ENCODE data around the gene TMPRSS6.

TMPRSS6 gene

DNA sequence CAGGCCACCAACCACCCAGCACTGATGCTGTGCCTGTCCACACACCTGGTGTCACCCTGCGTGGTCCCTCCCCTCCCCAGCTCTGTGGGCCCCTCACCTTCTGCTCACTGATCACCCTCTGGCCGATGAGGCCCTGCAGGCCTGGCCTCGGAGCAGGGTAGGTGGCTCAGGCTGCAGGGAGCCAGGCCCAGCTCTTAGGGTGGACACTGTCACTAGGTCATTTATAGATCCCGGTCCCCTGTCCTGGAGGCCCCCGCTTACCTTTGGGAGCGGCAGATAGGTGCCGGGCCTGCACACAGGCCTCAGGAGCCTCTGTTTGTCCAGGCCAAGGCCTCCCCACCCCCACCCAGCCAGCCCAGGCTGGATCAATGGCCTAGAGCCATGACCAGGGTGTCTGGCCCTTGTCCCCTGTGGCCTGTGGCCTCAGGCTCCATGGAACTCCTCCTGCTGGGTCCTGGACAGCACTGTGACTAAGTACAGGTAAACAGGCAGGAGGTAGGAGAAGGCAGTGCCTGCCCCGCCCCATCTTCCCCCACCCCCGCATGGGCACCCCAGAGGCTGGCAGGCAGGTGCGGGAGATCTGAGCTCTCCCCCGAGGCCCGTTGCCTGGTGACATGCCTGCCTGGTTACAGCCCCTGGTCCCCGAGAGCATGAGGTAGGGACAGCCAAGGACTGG lies at the start of gene TMPRSS6:
TSS of gene TMPRSS6 (minus strand) at position 472 of the 676 bp plus-strand sequence. CDS start 6,296 bp downstream, outside the sequence.
- no peak for DNase-seq

DNA sequence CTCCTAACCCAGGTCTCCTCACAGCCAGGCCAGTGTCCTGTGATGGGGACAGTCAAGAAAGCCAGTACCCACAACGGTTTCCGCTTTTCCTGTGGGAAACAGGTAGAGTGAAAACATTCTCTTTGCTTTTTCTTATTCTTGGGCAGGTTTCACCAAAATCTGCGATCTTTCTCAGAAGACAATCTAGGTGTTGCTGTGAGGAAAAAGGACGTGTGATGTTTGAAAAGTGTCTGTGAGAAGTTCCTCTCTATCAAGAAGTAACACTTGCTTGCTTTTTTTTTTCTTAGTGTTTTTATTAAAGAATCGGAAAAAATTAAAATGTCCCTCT lies 49.4 kb upstream of the TMPRSS6 start:
- no peak for DNase-seq

DNA sequence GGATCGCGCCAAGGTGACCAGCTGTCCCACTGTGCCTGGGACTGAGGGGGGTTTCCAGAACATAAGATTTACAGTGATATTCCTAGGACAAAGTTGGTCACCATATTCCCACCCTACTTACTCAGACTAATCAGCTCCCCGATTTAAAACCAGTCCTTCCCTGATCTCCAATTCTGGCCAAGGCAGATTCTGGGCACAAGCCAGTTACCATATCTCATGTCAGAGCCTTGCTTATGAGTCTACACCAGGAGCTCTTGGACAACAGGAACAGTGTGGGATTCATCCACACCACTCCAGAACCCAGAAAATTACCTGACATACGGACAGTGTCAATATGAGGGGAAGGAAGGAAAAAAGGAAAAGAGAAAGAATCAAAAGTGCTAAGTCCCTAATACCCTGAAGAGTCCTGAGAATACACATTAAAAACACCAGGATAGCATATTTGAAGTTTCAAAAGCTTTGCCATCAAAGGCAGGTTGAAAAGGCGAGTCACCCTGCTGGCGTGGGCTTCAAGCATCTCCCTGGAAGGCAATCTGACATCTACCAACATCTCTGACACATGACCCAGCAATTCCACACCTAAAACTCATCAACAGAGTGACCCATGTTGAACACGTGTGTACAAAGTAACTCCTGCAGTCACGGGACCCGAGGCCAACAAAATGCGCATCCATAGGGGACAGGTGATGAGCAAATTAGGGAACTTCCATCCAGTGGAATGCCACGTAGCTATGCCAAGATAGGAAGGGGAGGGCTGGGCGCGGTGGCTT lies 48.2 kb upstream of the TMPRSS6 start:
- DNase-seq = no peak

DNA sequence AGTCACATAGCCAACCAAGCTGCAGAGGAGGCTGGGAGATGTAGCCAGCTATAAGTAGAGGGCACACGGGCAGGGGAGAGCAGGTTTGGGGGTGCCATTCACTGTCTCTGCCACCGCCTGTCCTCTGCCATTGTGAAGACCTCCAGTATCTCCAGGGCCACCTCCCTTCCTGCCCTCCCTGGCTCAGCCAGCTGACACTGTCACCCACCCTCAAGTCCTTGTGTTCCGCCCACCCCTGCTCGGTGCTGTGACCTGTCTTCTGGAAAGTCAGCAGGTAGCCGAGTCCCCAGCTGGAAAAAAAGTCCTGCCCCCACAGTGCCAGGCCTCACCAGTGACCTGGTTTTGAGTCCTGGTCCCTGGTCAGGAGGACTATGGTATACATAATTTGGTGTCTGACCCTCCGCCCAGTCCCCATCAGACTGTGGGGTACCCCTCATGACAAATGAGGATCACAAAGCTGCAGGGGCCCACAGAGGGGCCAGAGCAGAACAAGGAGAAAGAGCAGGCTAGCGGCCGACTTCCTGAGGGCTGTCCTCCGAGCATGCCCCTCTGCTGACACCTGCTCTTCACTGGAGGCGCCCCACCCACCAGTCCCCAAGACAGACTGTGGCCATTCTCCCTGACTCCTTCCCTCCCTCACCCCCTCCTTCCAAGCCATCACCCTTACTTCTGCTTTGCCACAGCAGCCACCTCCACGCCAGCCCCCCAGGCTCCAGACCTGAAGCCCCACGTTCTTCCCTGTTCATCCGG lies 47.3 kb upstream of the TMPRSS6 start:
- DNase-seq = no peak

DNA sequence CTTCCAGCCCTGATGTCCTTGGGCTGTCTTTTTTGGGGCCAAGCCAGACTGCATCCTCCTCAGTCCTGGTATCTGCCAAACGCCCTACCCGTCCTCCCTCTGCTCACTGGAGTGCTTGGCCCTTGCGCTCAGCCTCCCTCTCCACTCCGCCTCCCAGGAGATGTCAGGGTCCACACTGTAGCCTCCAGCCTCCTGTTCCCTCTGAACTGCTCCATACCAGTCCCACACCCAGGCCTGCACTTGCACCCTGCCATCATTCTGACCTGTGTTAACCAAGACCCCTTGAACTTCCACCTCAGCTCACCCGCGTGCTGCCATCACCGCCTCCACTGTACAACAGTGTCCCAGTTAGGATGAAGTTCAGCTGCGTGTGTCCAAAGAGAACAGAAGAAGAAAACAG lies 46.5 kb upstream of the TMPRSS6 start:
- no peak for DNase-seq

DNA sequence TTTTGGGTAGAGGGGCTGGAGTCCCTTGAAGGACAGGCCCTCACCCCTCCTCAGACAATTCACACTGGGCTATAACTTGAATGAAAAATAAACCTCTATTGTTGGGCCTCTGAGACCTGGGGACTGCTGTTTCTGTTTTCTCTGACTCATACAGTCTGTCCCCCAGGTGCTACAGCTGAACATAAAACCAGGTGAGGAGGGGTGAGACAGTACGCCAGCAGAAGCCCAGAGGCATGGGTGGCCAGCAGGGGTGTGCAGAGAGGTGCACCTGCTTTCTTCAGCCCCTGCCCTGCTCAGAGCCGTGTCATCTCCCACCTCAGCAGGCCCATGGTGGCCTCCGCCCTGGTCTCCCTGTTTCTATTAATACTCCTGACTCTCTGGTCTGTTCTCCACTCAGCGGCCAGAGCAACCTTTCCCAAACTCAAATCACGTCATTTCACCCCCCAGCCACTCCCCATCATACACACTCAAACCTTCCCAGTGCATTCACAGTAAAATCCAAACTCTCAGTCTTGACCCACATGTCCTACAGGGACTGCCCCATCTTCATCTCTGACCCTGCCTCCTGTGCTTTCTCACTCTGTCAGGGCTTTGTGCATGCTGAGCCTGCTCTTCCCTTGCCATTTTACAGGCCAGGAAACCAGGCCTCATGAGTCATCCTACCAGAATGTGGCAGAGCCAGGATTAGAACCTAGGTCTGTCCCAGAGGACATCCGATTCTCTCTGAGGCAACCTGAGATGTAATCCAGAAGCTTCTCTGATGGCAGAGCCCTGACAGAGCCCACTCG lies 45.6 kb upstream of the TMPRSS6 start:
- DNase-seq = no peak

DNA sequence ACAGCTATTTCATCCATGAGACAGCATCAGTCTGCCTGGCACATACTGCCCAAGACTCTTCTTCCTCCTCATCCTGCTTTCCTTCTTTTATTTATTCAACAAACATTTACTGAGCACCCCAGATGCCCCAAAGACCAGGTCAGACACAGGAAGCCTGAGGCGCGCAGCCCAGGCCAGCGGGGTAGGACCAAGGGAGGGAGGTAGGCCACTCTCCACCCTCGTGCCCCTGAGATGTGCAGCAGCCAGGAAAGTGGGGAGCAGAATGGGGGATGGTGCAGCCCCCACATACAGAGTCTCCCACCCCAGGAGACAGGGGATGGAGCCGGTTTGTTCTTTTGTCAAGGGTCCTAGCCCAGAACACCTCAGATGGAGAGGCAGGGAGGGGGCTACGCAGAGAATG lies 44.4 kb upstream of the TMPRSS6 start:
- no peak for DNase-seq

DNA sequence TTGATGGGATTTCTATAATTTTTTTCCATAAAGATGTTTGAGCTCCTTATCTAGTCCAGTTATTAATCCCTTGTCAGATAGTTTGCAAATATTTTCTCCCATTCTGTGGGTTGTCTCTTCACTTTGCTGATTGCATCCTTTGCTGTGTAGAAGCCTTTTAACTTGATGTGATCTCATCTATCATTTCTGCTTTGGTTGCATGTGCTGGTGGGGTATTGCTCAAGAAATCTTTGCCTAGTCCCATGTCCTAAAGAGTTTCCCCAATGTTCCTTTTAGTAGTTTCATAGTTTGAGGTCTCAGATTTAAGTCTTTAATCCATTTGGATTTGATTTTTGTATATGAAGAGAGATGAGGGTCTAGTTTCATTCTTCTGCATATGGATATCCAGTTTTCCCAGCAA lies 41.9 kb upstream of the TMPRSS6 start:
- no peak for DNase-seq

DNA sequence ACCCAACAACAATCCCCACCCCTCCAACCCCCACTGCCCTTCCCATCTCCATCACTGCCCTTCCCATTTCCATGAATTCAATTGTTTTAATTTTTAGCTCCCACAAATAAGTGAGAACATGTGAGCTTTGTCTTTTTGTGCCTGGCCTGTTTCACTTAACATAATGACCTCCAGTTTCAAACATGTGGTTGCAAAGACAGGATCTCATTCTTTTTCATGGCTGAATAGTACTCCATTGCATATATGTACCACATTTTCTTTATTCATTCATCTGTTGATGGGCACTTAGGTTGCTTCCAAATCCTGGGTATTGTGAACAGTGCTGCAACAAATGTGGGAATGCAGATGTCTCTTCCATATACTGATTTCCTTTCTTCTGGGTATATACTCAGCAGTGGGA lies 41.2 kb upstream of the TMPRSS6 start:
- no peak for DNase-seq

DNA sequence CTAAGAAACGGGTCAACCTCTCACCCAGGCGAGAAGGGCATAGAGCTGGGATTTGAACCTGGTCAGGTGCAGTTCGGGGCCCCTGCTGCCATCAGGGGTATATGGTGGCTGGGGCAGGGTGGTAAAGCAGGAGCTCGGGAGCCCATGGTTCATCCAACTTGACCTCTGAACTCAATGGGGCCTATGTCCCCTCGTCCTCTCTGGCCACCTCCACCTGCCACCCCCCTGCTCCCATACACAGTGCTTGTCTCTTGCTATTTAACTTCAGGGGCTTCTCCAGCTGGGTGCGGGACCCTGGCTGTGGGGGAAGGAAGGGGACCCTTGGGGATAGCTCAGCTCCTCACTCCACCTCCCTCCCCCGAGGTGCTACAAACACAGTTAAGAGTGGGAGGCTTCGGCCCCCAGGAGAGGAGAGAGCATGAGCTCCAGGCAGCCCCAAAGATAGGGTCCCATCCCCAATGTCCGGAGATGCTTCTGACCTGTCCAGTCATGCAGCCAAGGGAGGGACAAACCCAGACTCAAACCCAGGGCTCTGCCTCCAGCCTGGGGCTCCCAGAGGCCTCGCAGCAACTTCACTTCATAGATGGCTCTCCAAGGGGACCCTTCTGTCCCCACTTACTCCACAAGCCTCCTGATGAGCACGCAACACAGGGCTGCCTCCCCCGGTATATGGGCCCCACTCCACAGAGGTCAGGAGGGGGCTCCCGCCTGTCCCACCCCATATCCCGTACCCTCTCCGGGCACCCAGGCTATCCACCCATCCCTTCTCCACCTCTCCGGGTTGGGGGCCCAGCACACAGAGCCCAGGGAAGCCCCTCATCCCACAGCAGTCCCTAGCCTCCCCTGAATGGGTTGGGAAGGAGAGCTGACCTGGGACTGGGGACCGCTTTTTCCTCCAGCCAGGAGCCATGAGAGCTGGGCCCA lies 39.5 kb upstream of the TMPRSS6 start:
- DNase-seq = no peak

DNA sequence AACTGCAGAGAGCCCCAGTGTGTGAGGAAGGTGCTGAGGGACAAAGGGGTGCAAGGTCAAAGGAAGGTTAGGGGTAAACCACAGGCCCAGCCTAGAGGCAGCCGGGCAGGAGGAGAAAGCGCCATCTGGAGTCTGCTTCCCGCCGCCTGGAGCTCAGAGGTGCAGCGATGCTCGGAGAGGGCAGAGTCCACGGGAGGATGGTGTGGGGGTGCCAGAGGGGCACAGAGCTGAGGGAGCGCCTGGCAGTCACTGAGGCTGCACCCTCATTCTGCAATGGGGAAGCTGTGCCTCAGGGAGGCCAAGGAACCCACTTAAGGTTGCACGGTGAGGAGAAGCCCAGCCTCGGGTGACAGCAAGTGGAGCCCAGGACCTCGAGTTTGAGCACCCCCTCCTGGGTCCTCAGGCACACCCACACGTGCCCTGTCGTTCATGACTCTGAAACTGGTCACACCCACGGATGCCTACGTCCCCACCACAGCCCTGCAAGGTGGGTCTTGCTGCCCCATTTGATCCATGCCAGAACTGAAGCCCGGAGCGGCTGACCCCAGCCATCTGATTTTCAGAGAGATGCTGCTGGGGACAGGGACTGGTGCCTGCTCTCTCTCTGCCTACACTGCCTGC lies 38.6 kb upstream of the TMPRSS6 start:
- no peak for DNase-seq

DNA sequence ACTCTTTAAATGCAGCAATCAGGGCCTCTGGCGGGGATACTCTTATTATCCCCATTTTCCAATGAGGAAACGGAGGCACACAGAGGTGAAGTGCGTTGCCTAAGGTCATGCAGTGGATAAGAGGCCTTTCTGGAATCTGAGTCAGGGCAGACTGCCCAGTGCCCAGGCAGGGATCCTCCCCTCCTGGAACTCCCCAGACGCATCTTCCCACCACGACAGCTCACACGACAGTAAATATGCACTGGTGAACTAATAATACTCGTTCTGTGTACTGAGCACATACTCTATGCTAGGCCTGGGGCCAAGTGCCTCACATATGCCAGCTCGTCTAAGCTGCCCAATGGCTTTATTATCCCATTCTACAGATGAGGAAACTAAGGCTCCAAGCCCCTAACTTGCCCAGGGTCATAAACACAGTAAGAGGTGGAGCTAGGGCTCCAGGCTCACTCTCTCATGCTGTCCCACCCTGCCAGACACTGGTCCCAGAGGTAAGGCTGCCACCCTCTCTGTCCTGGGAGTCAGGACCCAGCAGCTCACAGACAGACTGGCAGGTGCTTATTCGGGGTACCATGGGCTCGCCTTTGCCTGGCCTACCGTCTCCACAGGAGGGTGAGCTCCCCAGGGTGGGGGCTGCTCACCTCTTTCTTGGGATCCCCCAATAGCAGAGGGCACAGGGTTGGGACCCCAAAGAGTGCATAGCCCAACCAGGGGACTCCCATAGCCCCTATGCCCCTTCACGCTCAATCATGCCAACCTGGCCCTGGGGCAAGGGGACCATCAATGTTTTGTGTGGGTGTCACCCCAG lies 37.9 kb upstream of the TMPRSS6 start:
- no peak for DNase-seq

DNA sequence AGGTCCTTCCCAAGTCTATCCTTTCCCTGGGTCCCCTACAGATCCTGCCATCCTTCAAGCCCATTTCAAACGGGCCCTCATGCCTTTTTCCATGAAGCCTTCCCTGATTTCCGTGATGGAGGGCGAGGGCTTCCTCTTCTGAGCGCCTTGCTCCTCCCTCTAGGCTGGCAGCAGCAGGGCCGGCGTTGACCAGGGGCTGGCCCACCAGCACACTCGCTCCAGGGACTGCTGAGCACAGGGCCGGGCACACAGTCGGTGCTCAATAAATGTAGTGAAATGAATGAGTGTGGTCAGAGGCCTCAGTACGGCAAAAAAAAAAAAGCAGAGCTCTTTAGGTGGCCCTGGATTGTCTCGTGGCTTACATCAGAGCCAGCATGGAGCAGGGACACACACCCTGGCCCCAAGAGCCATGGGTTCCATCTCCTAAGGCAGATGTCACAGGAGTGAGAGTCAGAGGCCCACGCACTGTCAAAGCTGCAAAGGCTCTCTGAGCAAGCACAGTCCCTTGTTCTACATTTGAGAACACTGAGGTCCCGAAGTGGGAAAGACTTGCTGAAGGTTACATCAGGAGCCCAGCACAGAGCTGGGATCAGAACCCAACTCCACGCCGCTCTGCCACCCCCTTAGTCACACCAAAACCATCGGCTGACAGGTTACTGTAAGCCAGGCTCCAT lies 37.1 kb upstream of the TMPRSS6 start:
- no peak for DNase-seq

DNA sequence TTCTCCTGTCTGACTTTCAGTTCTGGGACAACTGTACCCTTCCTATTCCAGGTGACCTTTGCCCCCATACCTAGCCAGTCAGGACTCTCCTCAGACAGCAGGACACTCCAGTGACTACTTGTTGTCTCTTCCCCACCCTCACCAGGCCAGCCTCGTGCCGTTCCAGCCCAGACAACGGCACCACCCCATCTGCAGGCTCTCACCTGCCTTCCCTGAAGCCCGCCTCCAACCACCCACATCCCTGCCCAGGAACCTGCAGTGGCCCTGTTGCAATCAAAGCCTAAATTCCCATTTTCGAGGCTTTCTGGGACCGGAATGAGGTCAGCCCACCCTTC lies 36.5 kb upstream of the TMPRSS6 start:
- DNase-seq = no peak

DNA sequence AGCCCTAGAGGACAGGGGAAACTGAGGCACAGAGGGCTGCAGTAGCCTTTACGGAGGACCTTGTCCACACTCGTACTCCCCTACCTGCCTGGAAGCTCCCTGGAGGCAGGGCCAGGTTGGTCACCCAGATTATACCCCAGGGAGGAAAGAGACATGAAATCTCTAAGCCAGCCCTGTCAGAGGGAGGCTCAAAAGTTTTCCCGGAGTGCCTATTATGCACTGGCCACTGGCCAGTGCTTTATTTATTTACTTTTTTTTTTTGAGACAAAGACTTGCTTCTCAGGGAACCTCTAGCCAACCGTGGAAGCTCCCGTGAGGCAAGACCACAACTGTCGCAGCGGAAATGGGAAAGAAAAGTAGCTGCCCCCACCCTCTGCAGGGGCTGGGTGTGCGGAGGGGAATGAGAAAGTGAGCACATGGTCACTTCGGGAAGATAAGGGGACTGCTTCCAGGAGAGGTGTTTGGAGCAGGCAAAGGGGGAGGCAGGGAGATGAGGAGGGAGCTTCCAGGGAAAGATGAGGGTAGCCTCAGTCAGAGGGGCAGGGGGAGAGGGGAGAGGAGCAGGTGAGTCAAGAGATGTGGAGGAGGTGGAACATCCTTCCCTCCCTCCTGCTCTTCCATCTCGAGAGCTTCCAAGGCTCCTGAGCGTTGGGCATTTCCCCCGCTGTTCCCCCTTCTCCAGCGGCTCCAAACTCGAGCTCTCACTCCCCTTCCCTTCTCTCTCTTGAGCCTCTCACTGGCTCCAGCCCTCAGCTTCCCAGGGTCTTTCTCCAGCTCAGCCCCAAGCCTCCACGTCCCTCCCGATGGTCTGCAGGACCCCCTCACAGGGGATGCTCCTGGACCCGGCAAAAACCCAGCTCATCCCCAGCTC lies 35.9 kb upstream of the TMPRSS6 start:
- no peak for DNase-seq

DNA sequence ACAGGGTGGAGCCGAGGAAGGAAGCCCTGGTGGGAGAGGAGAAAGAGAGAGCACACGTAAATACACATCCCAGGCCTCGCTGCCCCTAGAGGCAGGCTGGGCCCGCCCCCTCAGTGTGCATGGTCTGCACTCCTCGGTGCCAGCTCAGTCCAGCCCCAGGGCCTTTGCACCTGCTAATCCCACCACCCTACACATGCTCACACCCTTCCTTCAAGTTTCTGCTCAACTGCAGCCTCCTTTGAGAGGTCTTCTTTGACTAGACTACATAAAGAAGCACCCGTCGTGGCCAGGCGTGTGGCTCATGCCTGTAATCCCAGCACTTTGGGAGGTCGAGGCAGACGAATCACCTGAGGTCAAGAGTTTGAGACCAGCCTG lies 34.7 kb upstream of the TMPRSS6 start:
- no peak for DNase-seq

DNA sequence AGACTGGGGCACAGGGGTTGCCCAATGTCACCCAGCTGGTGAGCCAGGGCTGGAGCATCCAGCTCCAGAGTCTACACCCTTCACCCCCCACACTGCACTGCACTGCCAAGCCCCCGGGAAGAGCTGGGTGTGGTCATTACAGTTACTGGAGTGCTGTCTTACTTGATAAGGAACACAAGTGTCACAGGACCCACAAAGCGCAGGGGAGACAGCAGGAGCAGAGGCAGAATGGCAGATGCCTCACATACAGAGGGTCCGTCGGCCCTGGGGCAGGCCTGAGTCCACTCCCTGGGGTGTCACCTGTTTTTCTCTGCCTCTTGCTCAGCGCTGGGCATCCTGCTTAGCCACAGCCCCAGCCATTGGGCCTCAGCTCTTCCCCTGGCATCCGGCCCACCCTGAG lies 32.5 kb upstream of the TMPRSS6 start:
- DNase-seq = no peak

DNA sequence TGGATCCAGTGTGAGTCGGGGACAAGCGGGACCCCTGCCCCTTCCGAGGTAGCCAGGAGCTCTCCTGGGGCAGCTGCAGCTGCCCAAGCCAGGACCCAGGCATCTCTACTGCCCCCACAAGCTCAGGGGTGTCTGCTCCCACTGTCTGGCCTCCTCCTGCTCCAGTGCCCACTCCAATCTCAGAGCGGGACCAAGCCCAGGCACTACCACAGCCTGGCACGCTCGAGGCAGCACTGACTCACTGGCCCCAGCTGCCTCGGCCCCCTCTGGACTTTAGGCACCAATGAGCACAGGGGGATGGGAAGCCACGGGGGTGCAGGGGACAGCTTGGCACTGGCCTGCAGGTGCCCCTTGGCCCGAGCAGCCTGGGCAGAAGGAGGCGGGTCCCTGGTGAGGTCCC lies 32.0 kb upstream of the TMPRSS6 start:
- DNase-seq = no peak

DNA sequence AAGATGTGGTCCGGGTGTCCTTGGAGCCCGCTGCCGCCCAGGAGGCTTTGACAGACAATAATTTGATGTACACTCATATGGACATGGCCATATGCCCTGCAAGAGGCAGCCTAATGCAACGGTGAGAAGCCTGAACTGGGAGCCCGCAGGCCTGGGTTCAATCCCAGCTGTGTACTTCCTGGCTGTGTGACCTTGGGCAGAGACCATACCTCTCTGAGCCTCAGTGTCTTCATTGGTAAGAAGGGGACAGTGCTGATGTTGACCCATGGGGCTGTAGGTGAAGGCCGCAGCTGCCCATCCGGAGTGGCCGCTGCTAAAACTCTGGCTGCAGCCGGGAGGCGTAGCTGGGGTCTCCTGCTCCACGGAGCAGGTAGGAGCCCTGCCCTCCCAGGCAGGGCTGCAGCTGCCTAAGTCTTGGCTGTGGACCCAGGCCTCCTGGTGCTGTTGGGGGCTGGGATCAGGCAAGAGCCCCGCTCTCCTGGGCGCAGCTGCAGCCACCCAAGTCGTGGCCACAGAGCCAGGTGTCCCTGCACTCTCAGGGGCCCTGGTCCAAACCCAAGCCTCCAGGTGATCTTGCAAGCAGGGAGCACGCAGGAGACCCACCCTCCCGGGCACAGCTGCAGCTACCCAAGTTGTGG lies 31.3 kb upstream of the TMPRSS6 start:
- DNase-seq = no peak

Measured in NCI-H774 (cell line).